Kidney glomerular epithelial cell (primary cell): ENCODE results near the gene EBI3.
"Not testable (repeated sequence)": the region's sequence is repeated elsewhere in the genome, so short reads cannot be mapped to it uniquely, and the experiment has no call there.

Experiments
- DNase-seq: peaks from one replicate; lab custom pipeline; 2025; lab: John Stamatoyannopoulos, UW

EBI3 gene

DNA sequence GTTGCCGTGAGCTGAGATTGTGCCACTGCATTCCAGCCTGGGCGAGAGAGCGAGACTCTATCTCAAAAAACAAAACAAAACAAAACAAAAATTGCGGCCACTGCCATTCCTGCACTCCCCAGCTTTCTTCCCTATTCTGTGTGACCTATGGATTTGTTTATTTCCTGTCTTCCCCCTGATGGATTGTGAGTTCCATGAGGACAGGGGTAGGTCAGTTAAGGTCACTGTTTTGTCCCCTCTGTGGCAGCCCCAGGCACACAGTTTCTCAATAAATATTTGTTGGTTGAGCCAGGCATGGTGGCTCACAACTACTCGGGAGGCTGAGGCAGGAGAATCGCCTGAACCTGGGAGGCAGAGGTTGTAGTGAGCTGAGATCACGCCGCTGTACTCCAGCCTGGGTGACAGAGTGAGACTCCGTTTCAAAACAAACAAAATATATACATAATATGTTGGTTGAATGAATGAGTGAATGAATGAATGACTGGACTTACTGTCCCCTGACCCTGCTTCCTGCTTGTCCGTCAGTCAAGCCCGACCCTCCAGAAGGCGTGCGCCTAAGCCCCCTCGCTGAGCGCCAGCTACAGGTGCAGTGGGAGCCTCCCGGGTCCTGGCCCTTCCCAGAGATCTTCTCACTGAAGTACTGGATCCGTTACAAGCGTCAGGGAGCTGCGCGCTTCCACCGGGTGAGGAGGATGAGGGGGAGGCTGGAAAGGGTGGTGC is 5.0 kb downstream of the EBI3 start:
- no peak for DNase-seq

DNA sequence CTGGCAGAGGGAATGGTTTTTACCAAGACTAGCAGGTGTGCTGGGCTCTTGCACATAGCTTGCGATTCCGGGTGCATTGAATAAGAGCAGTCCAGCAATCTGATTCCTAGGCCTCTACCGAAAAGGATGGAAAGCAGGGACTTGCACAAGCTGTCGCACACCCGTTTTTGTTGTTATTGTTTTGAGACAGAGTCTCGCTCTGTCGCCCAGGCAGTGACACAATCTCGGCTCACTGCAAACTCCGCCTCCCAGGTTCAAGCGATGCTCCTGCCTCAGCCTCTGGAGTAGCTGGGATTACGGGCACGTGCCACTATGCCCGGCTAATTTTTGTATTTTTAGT is 5.5 kb downstream of the EBI3 start:
- DNase-seq = no peak

DNA sequence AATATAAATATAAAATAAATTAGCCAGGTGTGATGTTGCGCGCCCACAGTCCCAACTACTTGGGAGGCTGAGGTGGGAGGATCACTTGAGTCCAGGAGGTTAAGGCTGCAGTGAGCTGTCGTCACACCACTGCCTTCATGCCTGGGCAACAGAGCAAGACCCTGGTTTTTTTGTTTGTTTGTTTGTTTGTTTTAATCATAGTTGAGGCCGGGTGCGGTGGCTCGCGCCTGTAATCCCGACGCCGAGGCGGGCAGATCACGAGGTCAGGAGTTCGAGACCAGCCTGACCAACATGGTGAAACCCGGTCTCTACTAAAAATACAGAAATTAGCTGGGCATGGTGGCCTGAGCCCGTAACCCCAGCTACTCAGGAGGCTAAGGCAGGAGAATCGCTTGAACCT is 8.2 kb downstream of the EBI3 start:
- not testable (repeated sequence) for DNase-seq

DNA sequence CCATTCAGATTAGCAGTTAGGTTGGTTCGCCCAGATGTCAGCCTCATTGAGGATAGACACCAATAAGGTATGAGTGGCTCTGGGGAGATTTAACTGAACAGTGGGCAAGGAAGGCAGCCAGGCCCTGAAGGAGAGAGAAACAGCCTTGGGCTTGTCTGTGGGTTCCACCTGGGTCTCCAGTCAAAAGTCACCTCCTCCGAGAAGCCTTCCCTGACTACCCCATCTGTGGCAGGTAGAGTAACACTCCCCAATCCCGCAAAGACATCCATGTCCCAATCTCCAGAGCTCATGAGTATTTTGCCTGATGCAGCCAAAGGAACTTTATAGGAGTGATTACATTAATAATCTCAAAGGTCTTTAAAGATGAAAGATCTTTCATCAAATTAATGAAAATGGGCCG is 9.5 kb downstream of the EBI3 start:
- no peak for DNase-seq

DNA sequence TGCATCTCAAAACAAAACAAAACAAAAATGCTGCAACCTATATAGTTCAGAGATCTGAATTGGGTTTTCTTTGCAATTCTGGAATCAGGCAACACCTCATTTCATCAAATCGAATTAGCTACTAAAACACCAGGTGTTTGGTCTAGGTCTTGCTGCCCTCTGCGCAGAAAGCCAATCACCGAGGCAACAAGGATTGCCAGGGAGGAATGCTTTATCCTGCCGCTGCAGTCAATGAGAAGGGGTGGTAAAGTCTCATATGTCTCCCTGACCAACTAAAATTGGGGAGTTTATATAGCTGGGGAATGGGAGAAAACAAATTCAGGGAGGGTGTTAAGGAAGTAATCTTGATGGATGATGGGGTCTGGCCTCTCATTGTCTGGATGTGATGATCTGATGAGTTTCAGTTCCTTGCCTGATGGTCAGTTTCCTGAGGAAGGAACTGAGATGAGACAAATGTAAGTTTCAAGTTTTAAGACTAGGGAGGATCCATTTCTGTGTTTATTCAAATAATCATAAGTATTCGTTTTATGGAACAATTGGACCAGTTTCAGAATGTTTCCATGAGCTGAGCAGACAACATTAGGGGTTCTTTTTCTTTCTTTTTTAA is 12.6 kb downstream of the EBI3 start:
- no peak for DNase-seq

DNA sequence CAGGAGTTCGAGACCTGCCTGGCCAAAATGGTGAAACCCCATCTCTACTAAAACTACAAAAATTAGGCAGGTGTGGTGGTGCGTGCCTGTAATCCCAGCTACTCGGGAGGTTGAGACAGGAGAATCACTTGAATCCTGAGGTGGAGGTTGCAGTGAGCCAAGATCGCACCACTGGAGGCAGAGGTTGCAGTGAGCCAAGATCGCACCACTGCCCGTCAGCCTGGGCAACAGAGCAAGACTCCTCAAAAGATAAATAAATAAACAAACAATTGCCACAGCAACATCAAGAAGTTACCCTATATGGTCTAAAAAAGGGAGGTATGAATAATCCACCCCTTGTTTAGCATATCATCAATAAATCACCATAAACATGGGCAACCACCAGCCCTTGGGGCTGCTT is 16.6 kb downstream of the EBI3 start:
- DNase-seq = not testable (repeated sequence)

DNA sequence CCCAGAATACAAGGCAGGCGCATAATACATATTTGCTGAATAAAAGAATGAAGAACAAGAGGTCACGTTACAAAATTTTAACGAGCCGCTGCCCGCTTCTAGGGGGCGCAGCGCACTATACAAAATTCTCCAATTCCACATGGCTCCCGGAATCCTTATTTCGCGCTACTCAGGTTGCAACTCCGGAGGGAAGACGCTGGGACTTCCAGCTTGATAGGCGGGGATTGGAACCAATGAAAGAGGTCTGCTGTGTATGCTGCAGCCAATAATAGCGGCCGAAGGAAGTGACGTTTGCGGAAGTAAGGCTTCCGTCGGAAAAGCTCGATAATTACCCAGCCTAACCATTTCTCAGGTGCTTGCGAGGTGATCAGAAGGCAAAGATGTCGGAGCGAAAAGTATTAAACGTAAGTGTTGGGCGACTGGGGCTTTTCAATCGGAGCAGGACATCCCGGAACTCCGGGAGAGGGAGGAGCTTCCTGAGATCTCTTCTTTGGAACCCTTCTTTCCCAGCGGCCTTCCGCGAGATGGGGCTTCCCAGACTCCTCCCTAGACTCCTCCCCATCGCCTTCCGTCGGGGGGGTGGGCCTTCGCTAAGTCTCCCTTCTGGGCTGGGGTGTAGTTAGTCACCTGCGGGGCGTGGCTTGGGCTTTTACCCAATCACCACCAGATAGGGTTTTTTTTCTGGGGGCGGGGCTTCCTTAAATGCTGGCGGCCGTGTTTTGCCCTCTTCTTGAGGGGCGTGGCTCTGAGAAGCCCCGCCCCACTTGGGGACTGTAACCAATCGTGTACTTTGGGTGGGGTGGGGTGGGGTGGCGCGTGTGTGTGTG is 17.7 kb downstream of the EBI3 start, which contains the start of gene YJU2:
Gene YJU2 (plus strand): TSS at position 314 of the 827 bp plus-strand sequence. CDS start 67 bp downstream, at position 381.
- peak; percentile 99 for DNase-seq

DNA sequence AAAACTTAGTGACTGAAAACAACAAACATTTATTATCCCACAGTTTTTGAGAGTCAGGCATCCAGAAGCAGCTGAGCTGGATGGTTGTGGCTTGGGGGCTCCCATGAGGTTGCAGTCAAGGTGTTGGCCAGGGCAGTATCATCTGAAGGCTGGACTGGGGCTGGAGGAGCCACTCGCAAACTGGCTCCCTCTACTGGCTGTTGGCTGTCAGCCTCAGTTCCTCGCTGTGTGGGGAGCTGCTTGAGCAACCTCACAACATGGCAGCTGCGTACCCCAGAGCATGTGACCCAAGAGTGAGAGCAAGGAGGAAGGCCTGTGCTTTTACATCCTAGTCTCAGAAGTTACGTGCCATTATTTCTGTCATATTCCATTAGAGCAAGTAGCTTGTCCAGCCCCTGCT is 27.2 kb downstream of the EBI3 start:
- DNase-seq = no peak

DNA sequence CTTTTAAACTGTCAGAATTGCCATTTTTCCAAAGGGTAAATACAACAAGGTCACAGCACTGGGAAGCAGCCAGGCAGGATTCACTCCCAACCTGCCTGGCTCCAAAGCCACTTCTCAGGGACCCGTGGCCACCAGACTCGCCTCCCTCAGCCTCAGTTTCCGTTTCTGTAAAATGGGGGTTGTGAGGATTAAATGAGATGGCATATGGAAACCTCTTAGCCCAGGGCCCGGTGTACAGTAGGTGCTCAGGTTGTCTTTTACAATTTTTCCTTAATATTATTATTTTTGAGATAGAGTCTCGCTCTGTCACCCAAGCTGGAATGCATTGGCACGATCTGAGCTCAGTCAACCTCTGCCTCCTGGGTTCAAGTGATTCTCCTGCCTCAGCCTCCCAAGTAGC is 27.7 kb downstream of the EBI3 start:
- DNase-seq = no peak

DNA sequence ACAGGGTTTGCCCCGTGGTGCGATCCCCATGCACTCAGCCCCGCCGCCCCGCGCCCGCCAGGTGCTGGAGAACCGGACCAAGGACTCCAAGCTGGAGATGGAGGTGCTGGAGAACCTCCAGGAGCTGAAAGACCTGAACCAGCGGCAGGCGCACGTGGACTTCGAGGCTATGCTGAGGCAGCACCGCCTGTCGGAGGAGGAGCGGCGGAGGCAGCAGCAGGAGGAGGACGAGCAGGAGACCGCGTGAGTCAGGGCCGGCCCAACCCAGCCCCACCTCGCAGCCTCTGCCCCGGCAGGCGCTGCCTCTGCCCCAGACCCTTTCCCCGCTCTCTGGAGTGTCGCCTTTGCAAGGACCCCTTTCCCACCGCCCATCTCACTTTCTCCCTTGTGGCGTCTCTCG is 28.9 kb downstream of the EBI3 start:
- no peak for DNase-seq

DNA sequence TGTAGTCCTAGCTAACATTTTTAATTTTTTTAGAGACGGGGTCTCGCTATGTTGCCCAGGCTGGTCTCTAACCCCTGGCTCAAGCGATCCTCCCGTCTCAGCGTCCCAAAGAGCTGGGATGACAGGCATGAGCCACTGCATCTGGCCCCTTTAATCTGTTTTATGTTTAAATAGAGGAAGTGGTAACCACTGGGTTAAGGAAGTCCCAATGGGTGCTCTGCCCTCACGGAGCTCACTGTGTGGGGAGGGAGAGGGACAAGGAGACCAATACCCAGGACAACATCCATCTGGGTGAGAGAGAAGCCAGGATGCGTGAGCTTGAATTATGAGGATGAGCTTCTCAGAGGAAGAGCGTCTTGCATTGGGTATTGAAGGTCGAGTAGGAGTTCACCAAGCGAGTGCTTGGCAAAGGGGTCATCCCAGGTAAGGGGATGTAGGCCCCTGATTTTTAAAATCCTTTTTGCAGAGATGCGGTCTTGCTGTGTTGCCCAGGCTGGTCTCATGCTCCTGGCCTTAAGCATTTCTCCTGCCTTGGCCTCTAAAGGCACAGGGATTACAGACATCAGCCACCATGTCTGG is 31.4 kb downstream of the EBI3 start:
- no peak for DNase-seq

DNA sequence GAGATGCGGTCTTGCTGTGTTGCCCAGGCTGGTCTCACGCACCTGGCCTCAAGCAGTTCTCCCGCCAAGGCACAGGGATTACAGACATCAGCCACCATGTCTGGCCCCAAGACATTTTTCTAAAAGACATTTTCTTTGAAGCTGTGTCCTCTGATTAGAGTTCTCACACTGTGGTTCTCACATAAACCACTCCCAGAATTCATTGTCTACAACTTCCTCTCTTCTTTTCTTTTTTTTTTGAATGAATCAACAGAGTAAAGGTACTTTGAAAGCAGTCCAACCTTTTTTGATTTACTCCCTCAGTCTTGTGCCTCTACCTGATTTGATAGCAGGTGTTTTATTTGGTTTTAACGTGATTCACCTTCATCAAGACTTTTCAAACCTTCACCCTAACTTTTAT is 35.5 kb downstream of the EBI3 start:
- no peak for DNase-seq

DNA sequence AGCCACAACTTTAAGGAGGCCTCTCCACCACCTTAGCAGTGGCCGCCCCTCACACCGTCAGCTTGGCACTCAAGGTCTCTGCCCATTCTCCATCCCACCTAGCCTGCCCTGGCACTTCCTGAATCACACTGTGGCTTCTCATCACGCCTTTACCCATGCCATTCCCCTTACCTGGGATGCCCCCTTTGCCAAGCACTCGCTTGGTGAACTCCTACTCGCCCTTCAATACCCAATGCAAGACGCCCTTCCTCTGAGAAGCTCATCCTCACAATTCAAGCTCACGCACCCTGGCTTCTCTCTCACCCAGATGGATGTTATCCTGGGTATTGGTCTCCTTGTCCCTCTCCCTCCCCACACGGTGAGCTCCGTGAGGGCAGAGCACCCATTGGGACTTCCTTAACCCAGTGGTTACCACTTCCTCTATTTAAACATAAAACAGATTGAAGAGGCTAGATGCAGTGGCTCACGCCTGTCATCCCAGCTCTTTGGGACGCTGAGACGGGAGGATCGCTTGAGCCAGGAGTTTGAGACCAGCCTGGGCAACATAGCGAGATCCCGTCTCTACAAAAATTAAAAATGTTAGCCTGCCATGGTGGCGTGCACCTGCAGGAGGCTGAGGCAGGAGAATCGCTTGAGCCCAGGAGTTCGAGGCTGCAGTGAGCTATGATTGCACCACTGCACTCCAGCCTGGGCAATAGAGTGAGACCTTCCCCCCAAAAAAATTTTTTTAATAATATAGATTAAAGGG is 37.1 kb downstream of the EBI3 start:
- no peak for DNase-seq

DNA sequence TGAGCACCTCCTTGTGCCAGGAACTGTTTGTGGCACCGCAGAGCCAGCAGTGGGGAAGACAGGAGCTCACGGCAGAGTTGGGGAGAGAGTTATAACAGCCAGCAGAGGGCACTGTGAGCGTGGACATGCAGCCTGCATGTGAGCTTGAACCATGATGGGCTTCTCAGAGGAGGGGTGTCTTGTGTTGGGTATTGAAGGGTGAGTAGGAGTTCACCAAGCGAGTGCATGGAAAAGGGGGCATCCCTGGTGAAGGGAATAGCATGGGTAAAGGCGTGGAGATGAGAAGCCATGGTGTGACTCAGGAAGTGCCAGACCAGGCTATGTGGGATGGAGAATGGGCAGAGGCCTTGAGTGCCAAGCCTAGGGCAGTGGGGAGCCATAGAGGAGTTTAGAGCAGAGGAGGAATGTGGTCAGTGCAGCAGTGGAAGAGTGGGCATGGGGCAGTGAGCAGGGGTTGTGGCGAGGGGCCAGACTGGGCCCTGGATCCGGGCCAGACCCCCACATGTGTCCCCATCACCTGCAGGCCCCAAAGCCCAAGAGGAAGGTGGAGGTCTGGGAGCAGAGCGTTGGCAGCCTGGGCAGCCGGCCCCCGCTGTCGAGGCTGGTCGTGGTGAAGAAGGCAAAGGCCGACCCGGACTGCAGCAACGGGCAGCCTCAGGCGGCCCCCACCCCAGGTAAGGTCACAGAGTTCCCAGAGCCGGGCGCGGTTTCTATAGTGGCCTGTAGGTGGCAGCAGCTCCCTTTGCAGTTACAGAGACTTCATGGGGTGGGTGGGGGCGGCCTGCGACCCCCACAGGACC is 38.0 kb downstream of the EBI3 start:
- DNase-seq = no peak

DNA sequence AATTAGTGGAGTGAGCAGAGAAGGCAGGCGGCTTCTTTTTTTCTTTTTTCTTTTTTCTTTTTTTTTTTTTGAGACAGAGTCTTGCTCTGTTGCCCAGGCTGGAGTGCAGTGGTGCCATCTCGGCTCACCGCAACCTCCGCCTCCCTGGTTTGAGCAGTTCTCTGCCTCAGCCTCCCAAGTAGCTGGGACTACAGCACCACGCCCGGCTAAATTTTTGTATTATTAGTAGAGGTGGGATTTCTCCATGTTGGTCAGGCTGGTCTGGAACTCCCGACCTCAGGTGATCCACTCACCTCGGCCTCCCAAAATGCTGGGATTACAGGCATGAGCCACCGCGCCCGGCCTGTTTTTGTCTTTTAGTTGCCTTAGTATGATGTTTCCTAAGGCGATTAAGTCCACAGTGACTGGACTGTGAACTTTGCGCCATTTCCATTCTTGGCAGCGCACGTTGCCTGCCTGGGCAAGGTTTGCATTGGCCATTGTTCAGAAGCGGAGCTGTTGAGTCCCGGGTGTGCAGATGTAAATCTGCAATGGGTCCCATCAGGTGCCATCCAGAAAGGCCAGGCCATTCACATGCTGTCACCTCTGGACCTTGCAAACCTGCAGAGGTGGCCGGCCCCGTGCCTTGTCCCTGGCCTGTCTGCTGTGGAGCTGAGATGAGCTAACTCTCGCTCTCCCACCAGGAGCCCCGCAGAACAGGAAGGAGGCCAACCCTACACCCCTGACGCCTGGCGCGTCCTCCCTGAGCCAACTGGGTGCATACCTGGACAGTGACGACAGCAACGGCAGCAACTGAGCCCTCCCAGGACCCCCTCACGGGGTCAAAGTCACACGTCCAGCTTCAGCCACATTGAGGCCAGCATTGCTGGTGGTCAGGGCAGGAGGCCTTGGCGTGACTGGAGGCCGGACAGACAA is 38.8 kb downstream of the EBI3 start:
- DNase-seq = no peak

DNA sequence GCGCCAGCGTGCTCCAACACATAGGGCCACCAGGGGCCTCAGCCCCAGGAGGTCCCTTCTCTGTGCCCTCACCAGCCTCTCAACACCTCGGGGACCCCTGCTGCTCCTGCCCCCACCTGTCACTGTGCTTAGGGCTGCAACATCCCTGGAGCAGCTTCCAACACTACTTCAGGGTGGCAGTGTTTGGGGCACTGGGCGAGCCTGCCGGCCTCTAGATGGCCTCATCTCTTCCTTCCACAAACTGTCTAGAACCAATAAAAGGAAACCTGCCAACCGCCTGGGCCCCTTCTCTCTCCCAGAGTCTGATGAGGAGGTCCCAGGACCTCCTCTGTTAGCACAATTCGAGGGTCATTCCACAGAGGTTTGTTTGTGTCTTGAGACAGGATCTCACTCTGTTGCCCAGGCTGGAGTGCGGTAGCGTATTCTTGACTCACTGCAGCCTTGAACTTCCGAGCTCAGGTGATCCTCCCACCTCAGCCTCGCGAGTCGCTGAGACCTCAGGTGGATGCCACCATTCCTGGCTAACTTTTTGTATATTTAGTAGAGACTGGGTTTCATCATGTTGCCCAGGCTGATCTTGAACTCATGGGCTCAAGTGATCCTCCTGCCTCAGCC is 39.6 kb downstream of the EBI3 start:
- no peak for DNase-seq

DNA sequence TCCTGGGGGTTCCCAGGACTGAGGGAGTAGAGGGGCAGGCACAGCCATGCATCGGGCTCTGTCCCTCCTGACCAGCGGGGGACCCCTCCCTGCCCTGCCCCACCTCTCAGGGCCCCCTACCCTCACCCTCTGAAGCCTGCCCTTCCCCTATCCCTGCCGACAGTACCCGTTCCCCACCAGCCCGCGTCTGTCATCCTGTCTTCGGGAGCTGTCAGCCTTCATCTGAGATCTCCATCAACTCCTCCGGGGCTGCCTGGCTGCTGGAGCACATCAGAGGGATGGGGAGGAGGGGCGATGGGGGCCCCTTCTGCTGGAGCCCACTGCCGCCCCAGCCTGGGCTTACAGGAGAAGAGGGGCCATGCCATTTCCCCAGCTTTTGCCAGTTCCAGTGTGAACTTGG is 43.6 kb downstream of the EBI3 start:
- no peak for DNase-seq

DNA sequence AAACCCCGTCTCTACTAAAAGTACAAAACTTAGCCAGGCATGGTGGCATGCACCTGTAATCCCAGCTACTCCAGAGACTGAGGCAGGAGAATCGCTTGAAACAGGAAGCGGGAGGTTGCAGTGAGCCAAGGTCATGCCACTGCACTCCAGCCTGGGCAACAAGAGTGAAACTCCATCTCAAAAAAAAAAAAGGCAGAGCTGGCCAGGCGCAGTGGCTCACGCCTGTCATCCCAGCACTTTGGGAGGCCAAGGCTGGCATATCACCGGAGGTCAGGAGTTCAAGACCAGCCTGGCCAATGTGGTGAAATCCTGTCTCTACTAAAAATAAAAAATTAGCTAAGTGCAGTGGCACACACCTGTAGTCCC is 45.0 kb downstream of the EBI3 start:
- DNase-seq = not testable (repeated sequence)

DNA sequence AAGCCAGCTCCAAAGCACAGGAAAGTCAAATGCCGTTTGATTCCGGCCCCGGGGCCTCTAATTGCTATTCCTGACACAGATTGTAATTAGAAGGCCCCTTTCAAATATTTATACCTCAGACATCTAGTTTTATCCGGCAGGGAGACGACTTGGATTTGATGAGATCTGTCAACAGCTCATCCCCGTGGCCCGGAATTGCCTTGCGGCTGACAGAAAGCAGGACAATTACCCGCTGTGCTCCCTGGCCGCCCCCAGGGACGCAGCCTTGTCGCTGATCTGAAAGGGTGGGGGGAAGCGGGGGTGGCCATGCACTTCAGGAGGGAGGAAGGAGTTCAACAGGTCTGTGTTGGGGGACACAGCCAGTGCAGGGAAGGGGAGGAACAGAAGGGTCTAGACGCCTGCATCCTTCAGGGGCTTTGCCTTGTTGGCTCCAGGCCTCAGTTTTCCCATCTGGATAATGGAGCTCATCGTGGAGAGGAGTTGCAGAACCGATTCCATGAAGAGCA is 47.9 kb downstream of the EBI3 start:
- no peak for DNase-seq

DNA sequence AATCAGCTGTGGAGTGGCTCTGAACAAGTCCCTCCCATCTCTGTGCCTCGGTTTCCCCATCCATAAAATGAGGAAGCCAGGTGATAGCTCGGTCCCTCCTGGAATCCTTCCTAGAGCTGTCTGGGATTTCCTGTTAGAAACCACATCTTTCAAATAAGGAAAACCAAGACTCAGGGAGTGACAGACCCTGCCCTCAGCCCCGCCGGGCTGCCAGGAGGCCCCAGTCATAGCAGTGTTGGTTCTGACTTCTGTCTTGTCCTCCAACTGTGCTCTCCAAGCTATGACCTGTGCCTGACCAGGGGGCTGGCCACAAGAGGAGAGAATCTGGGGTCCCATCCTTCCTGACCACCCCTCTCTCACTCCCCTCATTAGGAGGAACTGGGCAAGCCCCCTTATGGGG is 48.7 kb downstream of the EBI3 start:
- no peak for DNase-seq
